ENCODE results near the gene HNRNPA1L2.
A peak's percentile ranks its signal among the peaks of the same experiment; 100 is the strongest.
"Not testable (repeated sequence)": the region's sequence is repeated elsewhere in the genome, so short reads cannot be mapped to it uniquely, and the experiment has no call there.

Gene HNRNPA1L2

GRCh38 chr13:52642131-52642530 lies at the start of gene HNRNPA1L2:
Gene HNRNPA1L2 (plus strand): TSS chr13:52642431. CDS start chr13:52642493, 62 bp downstream.
- no peak for DNase-seq

GRCh38 chr13:52593175-52593574 lies 49.1 kb upstream of the HNRNPA1L2 start:
- not testable (repeated sequence) for DNase-seq

GRCh38 chr13:52593812-52594211 lies 48.4 kb upstream of the HNRNPA1L2 start:
- DNase-seq, result not testable (repeated sequence)

GRCh38 chr13:52594295-52594694 lies 47.9 kb upstream of the HNRNPA1L2 start:
- DNase-seq, result not testable (repeated sequence)

- DNase-seq, result no peak
Observed at GRCh38 chr13:52597676-52598075, 44.6 kb upstream of the HNRNPA1L2 start.

GRCh38 chr13:52599037-52599847 lies 43.0 kb upstream of the HNRNPA1L2 start:
- DNase-seq, result no peak

GRCh38 chr13:52599848-52600603 lies 42.2 kb upstream of the HNRNPA1L2 start:
- DNase-seq, result no peak

GRCh38 chr13:52600666-52601065 lies 41.6 kb upstream of the HNRNPA1L2 start:
- no peak for DNase-seq

GRCh38 chr13:52603316-52603715 lies 38.9 kb upstream of the HNRNPA1L2 start:
- not testable (repeated sequence) for DNase-seq

- not testable (repeated sequence) for DNase-seq
Observed at GRCh38 chr13:52606126-52606525, 36.1 kb upstream of the HNRNPA1L2 start.

- DNase-seq, result not testable (repeated sequence)
Observed at GRCh38 chr13:52606795-52607194, 35.4 kb upstream of the HNRNPA1L2 start.

- DNase-seq, result not testable (repeated sequence)
Observed at GRCh38 chr13:52608184-52608583, 34.0 kb upstream of the HNRNPA1L2 start.

GRCh38 chr13:52609013-52609606 lies 33.1 kb upstream of the HNRNPA1L2 start:
- not testable (repeated sequence) for DNase-seq

- DNase-seq, result not testable (repeated sequence)
Observed at GRCh38 chr13:52610158-52610557, 32.1 kb upstream of the HNRNPA1L2 start.

- no peak for DNase-seq
Observed at GRCh38 chr13:52615134-52615801, 27.0 kb upstream of the HNRNPA1L2 start.

GRCh38 chr13:52615812-52616211 lies 26.4 kb upstream of the HNRNPA1L2 start:
- DNase-seq, result no peak

GRCh38 chr13:52617070-52618060 lies 24.9 kb upstream of the HNRNPA1L2 start:
- DNase-seq, result peak; percentile 92

GRCh38 chr13:52631083-52631690 lies 11.0 kb upstream of the HNRNPA1L2 start:
- not testable (repeated sequence) for DNase-seq

GRCh38 chr13:52638666-52639328 lies 3.4 kb upstream of the HNRNPA1L2 start:
- no peak for DNase-seq

- DNase-seq, result no peak
Observed at GRCh38 chr13:52644108-52644507, 1.9 kb downstream of the HNRNPA1L2 start.

GRCh38 chr13:52646967-52647366 lies 4.7 kb downstream of the HNRNPA1L2 start:
- no peak for DNase-seq
